Breast epithelium (tissue), 3 donors: ENCODE results near the gene SIK2.

Experiments
- POLR2A ChIP-seq: fragments of 450-650 bp; IDR thresholded peaks from one replicate; pipeline ENCODE4 v1.6.1; 2016; ENCODE audit warnings: antibody characterized with exemption, mild to moderate bottlenecking, moderate library complexity
- POLR2AphosphoS5 ChIP-seq, 3 donors: sonication (generic); formaldehyde crosslinking; IDR thresholded peaks; one replicate each; pipeline ENCODE4 v1.6.1; 2017; ENCODE audit warnings: antibody characterized with exemption in 3 of 3
- TF ChIP-seq, protein P1 (sequence below), 3 donors: fragments of 450-650 bp; IDR thresholded peaks; one replicate each; pipeline ENCODE4 v1.5.1; 2016 to 2017; ENCODE audit warnings: antibody characterized with exemption in 3 of 3, mild to moderate bottlenecking in 3 of 3, moderate library complexity in 3 of 3

DNA sequence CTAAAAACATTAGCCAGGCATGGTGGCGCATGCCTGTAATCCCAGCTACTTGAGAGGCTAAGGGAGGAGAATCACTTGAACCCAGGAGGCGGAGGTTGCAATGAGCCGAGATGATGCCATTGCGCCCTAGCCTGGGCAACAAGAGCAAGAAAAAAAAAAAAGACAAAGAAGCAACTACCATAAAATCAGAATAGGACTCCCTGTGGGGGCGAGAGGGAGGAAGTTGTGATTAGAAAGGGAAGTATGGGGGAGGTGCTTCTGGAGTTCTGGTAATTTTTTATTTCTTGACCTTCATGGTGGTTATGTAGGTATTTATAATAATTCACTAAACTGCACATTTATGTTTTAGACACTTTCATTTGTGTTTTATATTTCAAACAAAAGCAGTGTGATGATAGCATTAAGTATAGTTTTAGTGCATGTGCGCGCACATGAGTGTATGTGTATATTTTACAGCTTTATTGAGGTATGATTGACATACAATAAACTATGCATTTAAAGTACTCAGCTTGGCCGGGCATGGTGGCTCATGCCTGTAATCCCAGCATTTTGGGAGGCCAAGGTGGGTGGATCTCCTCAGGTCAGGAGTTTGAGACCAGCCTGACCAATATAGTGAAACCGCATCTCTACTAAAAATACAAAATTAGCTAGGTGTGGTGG, 43.5 kb downstream of the SIK2 start:
- no peak for TF ChIP-seq POLR2A
- TF ChIP-seq, protein P1, sequence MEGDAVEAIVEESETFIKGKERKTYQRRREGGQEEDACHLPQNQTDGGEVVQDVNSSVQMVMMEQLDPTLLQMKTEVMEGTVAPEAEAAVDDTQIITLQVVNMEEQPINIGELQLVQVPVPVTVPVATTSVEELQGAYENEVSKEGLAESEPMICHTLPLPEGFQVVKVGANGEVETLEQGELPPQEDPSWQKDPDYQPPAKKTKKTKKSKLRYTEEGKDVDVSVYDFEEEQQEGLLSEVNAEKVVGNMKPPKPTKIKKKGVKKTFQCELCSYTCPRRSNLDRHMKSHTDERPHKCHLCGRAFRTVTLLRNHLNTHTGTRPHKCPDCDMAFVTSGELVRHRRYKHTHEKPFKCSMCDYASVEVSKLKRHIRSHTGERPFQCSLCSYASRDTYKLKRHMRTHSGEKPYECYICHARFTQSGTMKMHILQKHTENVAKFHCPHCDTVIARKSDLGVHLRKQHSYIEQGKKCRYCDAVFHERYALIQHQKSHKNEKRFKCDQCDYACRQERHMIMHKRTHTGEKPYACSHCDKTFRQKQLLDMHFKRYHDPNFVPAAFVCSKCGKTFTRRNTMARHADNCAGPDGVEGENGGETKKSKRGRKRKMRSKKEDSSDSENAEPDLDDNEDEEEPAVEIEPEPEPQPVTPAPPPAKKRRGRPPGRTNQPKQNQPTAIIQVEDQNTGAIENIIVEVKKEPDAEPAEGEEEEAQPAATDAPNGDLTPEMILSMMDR (IDR thresholded peaks at IDR 0.05) = no peak
- TF ChIP-seq POLR2AphosphoS5 (IDR thresholded peaks at IDR 0.05) = no peak
